GM08714 (cell line): ENCODE data around the gene ANKRD31.

ENCODE experiments used
- H3K4me3 ChIP-seq: fragments of 200-500 bp; sonication (Bioruptor generic); 2 replicates; pipeline ENCODE4 v1.5.1; 2014; ENCODE audit warnings: mild to moderate bottlenecking, low read length, inconsistent platforms
- ZNF274 ChIP-seq: IDR thresholded peaks from 2 replicates; pipeline ENCODE4 v1.6.1; 2012; ENCODE audit warnings: mild to moderate bottlenecking, low read depth, low read length

The ANKRD31 gene

GRCh38 chr5:75021800-75022199, 214.9 kb downstream of the ANKRD31 start:
- H3K4me3 ChIP-seq: no peak overlapping the region
- no peak for TF ChIP-seq ZNF274

DNA sequence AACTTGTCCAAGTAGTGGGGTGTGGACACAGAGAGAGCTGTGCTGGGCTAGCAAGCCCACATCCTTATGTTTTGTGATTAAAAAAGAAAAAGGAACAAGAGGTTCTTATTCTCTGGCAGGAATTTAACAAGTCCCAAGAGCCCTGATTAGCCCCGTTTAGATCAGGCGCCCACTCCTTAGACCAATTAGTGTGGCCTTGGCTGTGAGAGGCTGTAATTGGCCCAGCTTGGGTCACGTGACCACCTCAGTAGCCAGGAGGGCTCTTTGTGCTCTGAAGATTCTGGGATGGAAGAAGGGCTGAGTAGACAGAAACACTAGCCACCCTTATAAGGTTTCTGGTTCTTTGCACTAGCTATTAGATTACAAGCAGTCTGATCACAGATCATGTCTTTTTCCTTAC, 215.5 kb downstream of the ANKRD31 start:
- no peak overlapping the region for H3K4me3 ChIP-seq
- no peak for TF ChIP-seq ZNF274

DNA sequence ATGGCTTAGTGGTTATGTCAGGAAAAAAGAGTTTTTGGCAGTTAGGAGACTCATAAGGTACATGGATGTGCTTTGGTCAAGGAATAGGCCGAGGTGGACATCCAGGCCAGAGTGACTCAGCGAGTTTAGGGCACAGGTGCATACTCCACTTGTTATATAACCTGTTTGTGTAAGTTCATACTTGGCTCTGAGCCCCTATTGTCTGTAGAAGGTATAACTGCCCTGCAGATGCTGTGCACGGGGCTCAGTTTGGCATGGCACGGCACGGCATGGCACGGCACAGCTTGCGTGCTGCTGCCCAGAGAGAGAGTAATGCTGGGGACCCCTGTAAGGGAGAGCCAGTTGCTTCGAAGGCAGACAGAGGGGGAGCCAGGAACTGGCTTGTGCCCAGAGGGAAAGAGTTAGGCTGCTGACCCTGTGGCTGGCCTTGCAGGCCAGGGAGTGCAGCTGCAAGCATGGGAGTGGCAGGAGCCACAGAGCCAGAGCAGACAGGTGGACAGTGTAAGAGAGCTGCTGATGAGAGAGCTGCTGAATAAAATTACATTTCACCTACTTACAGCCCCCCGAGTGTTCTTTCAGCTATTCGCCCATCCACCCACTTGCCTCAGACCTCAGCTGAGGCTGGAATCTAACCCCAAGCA, 216.5 kb downstream of the ANKRD31 start:
- no peak overlapping the region for H3K4me3 ChIP-seq
- TF ChIP-seq ZNF274: no peak

DNA sequence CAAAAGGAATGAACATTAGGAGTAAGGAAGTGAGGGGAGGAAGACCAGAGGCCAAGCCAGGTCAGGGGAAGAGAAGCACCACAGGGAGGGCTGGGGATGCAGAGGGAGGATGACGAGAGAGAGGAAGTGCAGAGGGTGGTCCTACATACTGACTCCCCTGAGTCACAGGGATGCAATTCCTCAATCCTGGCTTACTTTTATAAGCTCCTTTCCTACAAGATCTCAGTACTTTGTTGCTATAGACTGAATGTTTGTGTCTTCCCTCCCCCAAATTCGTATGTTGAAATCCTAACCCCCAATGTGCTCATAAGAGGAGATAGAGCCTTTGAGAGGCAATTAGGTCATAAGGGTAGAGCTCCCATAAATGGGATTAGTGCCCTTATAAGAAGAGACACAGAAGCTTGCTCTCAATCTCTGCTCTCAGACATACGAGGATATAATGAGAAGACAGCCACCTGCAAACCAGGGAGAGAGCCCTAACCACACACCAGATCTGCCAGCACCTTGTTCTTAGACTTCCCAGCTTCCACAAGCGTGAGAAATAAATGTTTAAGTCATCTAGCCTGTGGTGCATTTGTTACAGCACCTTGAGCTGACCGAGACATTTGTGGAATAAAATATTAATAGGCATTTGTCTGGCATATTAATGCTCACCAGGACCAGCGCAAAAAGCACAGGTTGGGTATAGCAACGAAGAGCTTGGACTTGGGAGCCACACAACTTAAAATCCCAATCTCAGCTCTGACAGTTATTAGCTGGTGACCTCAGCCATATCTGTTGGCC, 217.7 kb downstream of the ANKRD31 start:
- no peak overlapping the region for H3K4me3 ChIP-seq
- no peak for TF ChIP-seq ZNF274
